Activated effector memory CD4-positive, alpha-beta T cell treated with anti-CD3 and anti-CD28 coated beads, Interleukin-2, amount 50 U/mL, for 16 hours (primary cell): ENCODE measurements around the gene SSBP3.
A peak's percentile ranks its signal among the peaks of the same experiment; 100 is the strongest.
"Not testable (repeated sequence)": the region's sequence is repeated elsewhere in the genome, so short reads cannot be mapped to it uniquely, and the experiment has no call there.

Source experiments
- DNase-seq: peaks from one replicate; pipeline ENCODE4 v3.0.0-alpha.2; 2020

SSBP3 gene

GRCh38 chr1:54215523-54215922 is 190.7 kb downstream of the SSBP3 start:
- DNase-seq = no peak

GRCh38 chr1:54212872-54213271 is 193.3 kb downstream of the SSBP3 start:
- no peak for DNase-seq

- not testable (repeated sequence) for DNase-seq
Observed at GRCh38 chr1:54207896-54208295, 198.3 kb downstream of the SSBP3 start.

GRCh38 chr1:54207287-54207686 is 198.9 kb downstream of the SSBP3 start:
- DNase-seq = no peak

GRCh38 chr1:54204199-54204598 is 202.0 kb downstream of the SSBP3 start:
- no peak for DNase-seq

GRCh38 chr1:54200519-54200997 is 205.6 kb downstream of the SSBP3 start:
- DNase-seq = no peak

- DNase-seq = peak; percentile 96
Observed at GRCh38 chr1:54199765-54200518, 206.3 kb downstream of the SSBP3 start, which contains the start of the genes CYB5RL and MRPL37. TSS of gene CYB5RL (minus strand) at chr1:54200030. CDS start at chr1:54195616, 4,414 bp downstream. TSS of gene MRPL37 (plus strand) at chr1:54200167. CDS start at chr1:54200244, 77 bp downstream.

GRCh38 chr1:54199151-54199764 is 206.9 kb downstream of the SSBP3 start:
- DNase-seq = no peak

GRCh38 chr1:54193453-54193852 is 212.7 kb downstream of the SSBP3 start:
- DNase-seq = no peak

- DNase-seq = no peak
Observed at GRCh38 chr1:54191525-54191924, 214.7 kb downstream of the SSBP3 start.

- DNase-seq = no peak
Observed at GRCh38 chr1:54190526-54190925, 215.7 kb downstream of the SSBP3 start.

- no peak for DNase-seq
Observed at GRCh38 chr1:54188291-54188690, 217.9 kb downstream of the SSBP3 start.

- DNase-seq = no peak
Observed at GRCh38 chr1:54186056-54186455, 220.1 kb downstream of the SSBP3 start.

- DNase-seq = no peak
Observed at GRCh38 chr1:54180701-54181360, 225.4 kb downstream of the SSBP3 start.

GRCh38 chr1:54178296-54179070 is 227.7 kb downstream of the SSBP3 start:
- no peak for DNase-seq

GRCh38 chr1:54177726-54178125 is 228.5 kb downstream of the SSBP3 start:
- DNase-seq = no peak

- no peak for DNase-seq
Observed at GRCh38 chr1:54176621-54177327, 229.4 kb downstream of the SSBP3 start.
